CD4-positive, alpha-beta T cell treated with Interleukin-17A for 1 hour (primary cell): Measurements from ENCODE around the gene CBX2.
A peak's percentile ranks its signal among the peaks of the same experiment; 100 is the strongest.

Experiments
- DNase-seq: peaks from one replicate; pipeline ENCODE4 v3.0.0-alpha.2; 2020

The CBX2 gene

GRCh38 chr17:79801156-79802038, 23.4 kb downstream of the CBX2 start:
- no peak for DNase-seq

- no peak for DNase-seq
These were observed 24.2 kb downstream of the CBX2 start for GRCh38 chr17:79802039-79802735.

- no peak for DNase-seq
These were observed 24.9 kb downstream of the CBX2 start for GRCh38 chr17:79802736-79803420.

- no peak for DNase-seq
These were observed 25.6 kb downstream of the CBX2 start for GRCh38 chr17:79803421-79803996.

- peak; percentile 59 for DNase-seq
These were observed 26.3 kb downstream of the CBX2 start for GRCh38 chr17:79803997-79804855.

- DNase-seq, result no peak
These were observed 27.1 kb downstream of the CBX2 start for GRCh38 chr17:79804856-79805696.

- no peak for DNase-seq
These were observed 28.5 kb downstream of the CBX2 start for GRCh38 chr17:79806446-79806760.

- DNase-seq, result no peak
These were observed 29.1 kb downstream of the CBX2 start for GRCh38 chr17:79806863-79807720.

- DNase-seq, result peak; percentile 47
These were observed 31.0 kb downstream of the CBX2 start for GRCh38 chr17:79808763-79809529.

GRCh38 chr17:79809530-79810129, 31.7 kb downstream of the CBX2 start:
- DNase-seq, result no peak

GRCh38 chr17:79810130-79811010, 32.4 kb downstream of the CBX2 start:
- peak; percentile 84 for DNase-seq

- peak; percentile 47 for DNase-seq
These were observed 33.3 kb downstream of the CBX2 start for GRCh38 chr17:79811011-79811867.

- DNase-seq, result no peak
These were observed 34.0 kb downstream of the CBX2 start for GRCh38 chr17:79811868-79812352.

- DNase-seq, result no peak
These were observed 34.7 kb downstream of the CBX2 start for GRCh38 chr17:79812353-79813258.

GRCh38 chr17:79813297-79814126, 35.6 kb downstream of the CBX2 start:
- DNase-seq, result no peak
